Activated CD4-positive, alpha-beta T cell treated with anti-CD3 and anti-CD28 coated beads, Interleukin-10, Interleukin-2, amounts not matched to agents 100 ng/mL and 50 ng/mL, durations not matched to agents 16 hours and 8 hours (primary cell): ENCODE data around the gene LACTB.
"Not testable (repeated sequence)": the region's sequence is repeated elsewhere in the genome, so short reads cannot be mapped to it uniquely, and the experiment has no call there.

ENCODE experiments used
- DNase-seq: peaks from one replicate; pipeline ENCODE4 v3.0.0-alpha.2; 2020

Gene LACTB

GRCh38 chr15:63090472-63090871, 31.2 kb upstream of the LACTB start:
- DNase-seq: no peak

- no peak for DNase-seq
These were observed 30.8 kb upstream of the LACTB start for GRCh38 chr15:63090887-63091286.

- no peak for DNase-seq
These were observed 29.8 kb upstream of the LACTB start for GRCh38 chr15:63091679-63092446.

GRCh38 chr15:63093486-63094205, 28.0 kb upstream of the LACTB start:
- peak; percentile 79 for DNase-seq

GRCh38 chr15:63094495-63094931, 27.1 kb upstream of the LACTB start:
- no peak for DNase-seq

- no peak for DNase-seq
These were observed 25.5 kb upstream of the LACTB start for GRCh38 chr15:63096178-63096577.

GRCh38 chr15:63098901-63099300, 22.8 kb upstream of the LACTB start:
- not testable (repeated sequence) for DNase-seq

- DNase-seq: not testable (repeated sequence)
These were observed 22.1 kb upstream of the LACTB start for GRCh38 chr15:63099581-63099980.

- no peak for DNase-seq
These were observed 18.2 kb upstream of the LACTB start for GRCh38 chr15:63103416-63103815.

- no peak for DNase-seq
These were observed 16.9 kb upstream of the LACTB start for GRCh38 chr15:63104727-63105126.

- peak; percentile 9 for DNase-seq
These were observed 16.3 kb upstream of the LACTB start for GRCh38 chr15:63105354-63105753.

- DNase-seq: no peak
These were observed 13.6 kb upstream of the LACTB start for GRCh38 chr15:63107895-63108546.

GRCh38 chr15:63109498-63109897, 12.2 kb upstream of the LACTB start:
- no peak for DNase-seq

- DNase-seq: no peak
These were observed 11.7 kb upstream of the LACTB start for GRCh38 chr15:63109920-63110319.

- no peak for DNase-seq
These were observed 11.1 kb upstream of the LACTB start for GRCh38 chr15:63110428-63111026.

GRCh38 chr15:63111481-63111880, 10.2 kb upstream of the LACTB start:
- no peak for DNase-seq

- no peak for DNase-seq
These were observed 8.8 kb upstream of the LACTB start for GRCh38 chr15:63112871-63113270.

- no peak for DNase-seq
These were observed 7.2 kb upstream of the LACTB start for GRCh38 chr15:63114465-63114864.

GRCh38 chr15:63118854-63119253, 2.8 kb upstream of the LACTB start:
- DNase-seq: no peak

GRCh38 chr15:63122002-63122875, 578 bp downstream of the LACTB start:
- peak; percentile 85 for DNase-seq

- no peak for DNase-seq
These were observed 2.8 kb downstream of the LACTB start for GRCh38 chr15:63124506-63124905.

GRCh38 chr15:63126726-63127125, 5.1 kb downstream of the LACTB start:
- no peak for DNase-seq
